Measurements from ENCODE around the gene ZCCHC9.

The ZCCHC9 gene

GRCh38 chr5:81314581-81314980 is 13.2 kb downstream of the ZCCHC9 start:
- ChIA-PET CTCF (interaction anchor here (1.4 to 3.9 kb wide), 3 partner anchors 9 to 15 kb away, joined by 5 to 23 read pairs (median 15); partner anchors contain the start of gene ZCCHC9), POLR2A (no interaction called here)
- DNase-seq (ENCODE audit: extremely low spot score), result no peak
- no peak for TF ChIP-seq CTCF (IDR thresholded peaks at IDR 0.05; ENCODE audit: control extremely low read depth, extremely low read depth, low read depth, missing control alignments)

GRCh38 chr5:81315336-81315735 is 13.9 kb downstream of the ZCCHC9 start:
- no peak for DNase-seq (ENCODE audit: extremely low spot score)
- no peak for TF ChIP-seq CTCF (IDR thresholded peaks at IDR 0.05; ENCODE audit: control extremely low read depth, extremely low read depth, low read depth, missing control alignments)
- ChIA-PET POLR2A (no interaction called here), CTCF (interaction anchor here (0.8 to 3.9 kb wide), 4 partner anchors 10 to 22 kb away, joined by 3 to 23 read pairs (median 9); partner anchors contain the start of gene ZCCHC9)

GRCh38 chr5:81315830-81316229 is 14.4 kb downstream of the ZCCHC9 start:
- no peak for TF ChIP-seq CTCF (IDR thresholded peaks at IDR 0.05; ENCODE audit: control extremely low read depth, extremely low read depth, low read depth, missing control alignments)
- DNase-seq (ENCODE audit: extremely low spot score), result no peak

GRCh38 chr5:81316571-81316970 is 15.2 kb downstream of the ZCCHC9 start:
- DNase-seq (ENCODE audit: extremely low spot score), result no peak
- no peak for TF ChIP-seq CTCF (IDR thresholded peaks at IDR 0.05; ENCODE audit: control extremely low read depth, extremely low read depth, low read depth, missing control alignments)
- POLR2A ChIA-PET, result no interaction called here
- CTCF ChIA-PET, result no interaction called here

More at GRCh38 chr5:81315830-81316229, 14.4 kb downstream of the ZCCHC9 start:
- ChIA-PET CTCF (interaction anchor here (0.8 to 3.9 kb wide), 4 partner anchors 11 to 21 kb away, joined by 3 to 23 read pairs (median 9); partner anchors contain the start of gene ZCCHC9), POLR2A (no interaction called here)

GRCh38 chr5:81317536-81317935 is 16.1 kb downstream of the ZCCHC9 start:
- CTCF ChIA-PET, result interaction anchor here (1.3 kb wide), 1 partner anchor 13 kb away, joined by 4 read pairs; no protein-coding TSS in a partner anchor
- DNase-seq (ENCODE audit: extremely low spot score), result no peak
- no peak for TF ChIP-seq CTCF (IDR thresholded peaks at IDR 0.05; ENCODE audit: control extremely low read depth, extremely low read depth, low read depth, missing control alignments)
- POLR2A ChIA-PET, result no interaction called here

- DNase-seq (ENCODE audit: extremely low spot score), result no peak
- TF ChIP-seq CTCF (IDR thresholded peaks at IDR 0.05; ENCODE audit: control extremely low read depth, extremely low read depth, low read depth, missing control alignments), result no peak
- ChIA-PET CTCF (interaction anchor here (0.9 to 1.9 kb wide), 2 partner anchors 8 to 25 kb away, joined by 3 to 5 read pairs; partner anchors contain the start of gene ZCCHC9), POLR2A (no interaction called here)
Observed at GRCh38 chr5:81326554-81326953, 25.2 kb downstream of the ZCCHC9 start.

Measured in GM10248 (cell line).